ENCODE data around the gene ST3GAL3. TPM values are rescaled to one million over a fixed set of nuclear protein-coding genes. Genes with fewer than 3 reads are reported as not detected.

Gene ST3GAL3
- total RNA-seq, 1 experiment from 2014 or later = 26.0 TPM

DNA sequence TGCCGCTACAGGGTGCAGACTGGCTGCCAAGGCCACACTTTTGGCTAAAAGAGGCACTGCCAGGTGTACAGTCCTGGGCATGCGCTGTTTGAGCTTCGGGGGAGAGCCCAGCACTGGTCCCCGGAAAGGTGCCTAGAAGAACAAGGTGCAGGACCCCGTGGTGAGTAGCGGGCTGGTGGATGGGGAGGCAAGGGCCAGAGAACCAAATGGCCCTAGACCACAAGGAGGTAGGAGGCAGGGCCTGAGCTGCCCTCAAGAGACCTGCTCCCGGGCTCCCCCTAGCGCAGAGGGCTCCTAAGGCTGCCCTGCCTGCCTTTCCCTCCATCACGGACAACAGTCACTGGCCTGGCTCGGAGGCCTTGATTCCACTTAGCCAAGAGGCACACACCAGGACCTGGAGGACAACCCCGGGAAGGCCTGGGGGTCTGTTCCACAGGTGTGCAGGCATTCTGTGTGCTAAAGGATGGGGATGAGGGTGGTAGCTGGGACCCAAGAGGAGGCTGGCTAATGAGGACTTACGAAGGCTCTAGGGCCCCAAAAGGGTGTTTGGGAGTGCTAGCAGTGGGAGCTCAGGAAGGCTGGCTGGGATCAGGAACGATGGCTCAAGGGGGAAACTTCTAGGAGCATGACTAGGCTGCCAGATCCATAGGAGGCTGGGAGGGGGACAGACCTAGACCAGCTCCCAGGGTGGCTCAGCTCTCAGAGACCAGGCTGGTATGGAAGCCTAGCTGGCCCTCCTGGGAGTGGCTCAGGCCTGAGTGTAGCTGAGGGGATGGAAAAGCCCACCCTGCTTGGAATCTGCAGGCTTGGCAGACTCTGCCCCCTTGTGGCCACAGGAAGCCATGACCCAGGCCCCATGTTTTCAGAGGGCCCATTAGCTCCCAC is 227.0 kb downstream of the ST3GAL3 start:
- Histone ChIP-seq H3K27me3 (ENCODE audit: control insufficient read depth, insufficient read depth, low read length) (no peaks in the 10 kb centered on the region), H3K9me3 (ENCODE audit: control insufficient read depth, insufficient read depth, low read depth, low read length) (no peaks in the 10 kb centered on the region), H3K4me1 (ENCODE audit: control insufficient read depth, insufficient read depth, low read length) (peaks cover 16% of the 10 kb centered on the region), H3K4me3 (ENCODE audit: low read depth in 2 of 2, low read length in 2 of 2) (no peak overlapping the region), H3K27ac (ENCODE audit: low read length) (peak overlapping the region; percentile 40; the same call in 1 of the 2 replicates), H3K36me3 (ENCODE audit: control insufficient read depth, insufficient read depth, low read length) (no peaks in the 10 kb centered on the region)
- DNase-seq (ENCODE audit: low read depth, low spot score) (no peak), ATAC-seq (peak; percentile 59)
- TF ChIP-seq, protein P1, sequence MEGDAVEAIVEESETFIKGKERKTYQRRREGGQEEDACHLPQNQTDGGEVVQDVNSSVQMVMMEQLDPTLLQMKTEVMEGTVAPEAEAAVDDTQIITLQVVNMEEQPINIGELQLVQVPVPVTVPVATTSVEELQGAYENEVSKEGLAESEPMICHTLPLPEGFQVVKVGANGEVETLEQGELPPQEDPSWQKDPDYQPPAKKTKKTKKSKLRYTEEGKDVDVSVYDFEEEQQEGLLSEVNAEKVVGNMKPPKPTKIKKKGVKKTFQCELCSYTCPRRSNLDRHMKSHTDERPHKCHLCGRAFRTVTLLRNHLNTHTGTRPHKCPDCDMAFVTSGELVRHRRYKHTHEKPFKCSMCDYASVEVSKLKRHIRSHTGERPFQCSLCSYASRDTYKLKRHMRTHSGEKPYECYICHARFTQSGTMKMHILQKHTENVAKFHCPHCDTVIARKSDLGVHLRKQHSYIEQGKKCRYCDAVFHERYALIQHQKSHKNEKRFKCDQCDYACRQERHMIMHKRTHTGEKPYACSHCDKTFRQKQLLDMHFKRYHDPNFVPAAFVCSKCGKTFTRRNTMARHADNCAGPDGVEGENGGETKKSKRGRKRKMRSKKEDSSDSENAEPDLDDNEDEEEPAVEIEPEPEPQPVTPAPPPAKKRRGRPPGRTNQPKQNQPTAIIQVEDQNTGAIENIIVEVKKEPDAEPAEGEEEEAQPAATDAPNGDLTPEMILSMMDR (IDR thresholded peaks at IDR 0.05) = peak; percentile 93
- TF ChIP-seq SIN3A (IDR thresholded peaks at IDR 0.05; ENCODE audit: borderline replicate concordance, insufficient read depth, low read depth, low read length) = no peak
- intact Hi-C loops (cut with micrococcal nuclease; ENCODE audit: unreplicated experiment) (loop anchor here (2.0 to 10.0 kb wide), 2 partner anchors 172 to 410 kb away; no protein-coding TSS in a partner anchor), in situ Hi-C loops (cut with HindIII; ENCODE audit: low pct_unique_long_range_greater_than_20kb, low sequenced_read_pairs) (loop anchor here (25.0 kb wide), 1 partner anchor 172 kb away; no protein-coding TSS in a partner anchor)
- no TSS peak for BruUV-seq (replicated peaks)
- ChIA-PET POLR2A (interaction anchor here (0.6 to 0.9 kb wide), 2 partner anchors 70 to 171 kb away, joined by 3 read pairs; no protein-coding TSS in a partner anchor), CTCF (interaction anchor here (0.6 to 3.5 kb wide), 17 partner anchors 10 to 281 kb away, joined by 3 to 84 read pairs (median 3); no protein-coding TSS in a partner anchor)

DNA sequence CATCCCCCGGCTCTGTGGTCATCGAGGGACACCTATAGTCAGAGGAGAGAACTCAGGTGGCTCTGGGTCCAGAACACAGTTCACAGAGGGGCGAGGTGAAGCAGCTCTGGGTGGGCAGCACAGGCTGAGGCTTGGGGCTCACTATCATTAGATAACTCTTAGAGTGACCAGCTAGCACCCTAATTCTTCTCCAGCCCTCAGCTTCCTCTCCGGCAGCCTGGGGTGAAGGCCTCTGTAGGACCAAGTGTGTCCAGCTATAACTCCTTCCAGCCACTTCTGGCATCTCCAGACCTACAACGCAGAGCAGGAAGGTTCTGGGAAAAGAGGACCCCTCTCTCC is 227.6 kb downstream of the ST3GAL3 start:
- intact Hi-C loops (cut with micrococcal nuclease; ENCODE audit: unreplicated experiment) (loop anchor here (2.0 to 10.0 kb wide), 2 partner anchors 172 to 410 kb away; no protein-coding TSS in a partner anchor), in situ Hi-C loops (cut with HindIII; ENCODE audit: low pct_unique_long_range_greater_than_20kb, low sequenced_read_pairs) (loop anchor here (25.0 kb wide), 1 partner anchor 173 kb away; no protein-coding TSS in a partner anchor)
- H3K27ac ChIP-seq (ENCODE audit: low read length) = no peak overlapping the region
- DNase-seq (ENCODE audit: low read depth, low spot score) = no peak
- peaks cover 10% of the 10 kb centered on the region for H3K4me1 ChIP-seq (ENCODE audit: control insufficient read depth, insufficient read depth, low read length)
- no peak for TF ChIP-seq TCF7L2 (IDR thresholded peaks at IDR 0.05; ENCODE audit: low read depth, low read length)
- TF ChIP-seq SIN3A (IDR thresholded peaks at IDR 0.05; ENCODE audit: borderline replicate concordance, insufficient read depth, low read depth, low read length) = no peak
- TF ChIP-seq, protein P2, sequence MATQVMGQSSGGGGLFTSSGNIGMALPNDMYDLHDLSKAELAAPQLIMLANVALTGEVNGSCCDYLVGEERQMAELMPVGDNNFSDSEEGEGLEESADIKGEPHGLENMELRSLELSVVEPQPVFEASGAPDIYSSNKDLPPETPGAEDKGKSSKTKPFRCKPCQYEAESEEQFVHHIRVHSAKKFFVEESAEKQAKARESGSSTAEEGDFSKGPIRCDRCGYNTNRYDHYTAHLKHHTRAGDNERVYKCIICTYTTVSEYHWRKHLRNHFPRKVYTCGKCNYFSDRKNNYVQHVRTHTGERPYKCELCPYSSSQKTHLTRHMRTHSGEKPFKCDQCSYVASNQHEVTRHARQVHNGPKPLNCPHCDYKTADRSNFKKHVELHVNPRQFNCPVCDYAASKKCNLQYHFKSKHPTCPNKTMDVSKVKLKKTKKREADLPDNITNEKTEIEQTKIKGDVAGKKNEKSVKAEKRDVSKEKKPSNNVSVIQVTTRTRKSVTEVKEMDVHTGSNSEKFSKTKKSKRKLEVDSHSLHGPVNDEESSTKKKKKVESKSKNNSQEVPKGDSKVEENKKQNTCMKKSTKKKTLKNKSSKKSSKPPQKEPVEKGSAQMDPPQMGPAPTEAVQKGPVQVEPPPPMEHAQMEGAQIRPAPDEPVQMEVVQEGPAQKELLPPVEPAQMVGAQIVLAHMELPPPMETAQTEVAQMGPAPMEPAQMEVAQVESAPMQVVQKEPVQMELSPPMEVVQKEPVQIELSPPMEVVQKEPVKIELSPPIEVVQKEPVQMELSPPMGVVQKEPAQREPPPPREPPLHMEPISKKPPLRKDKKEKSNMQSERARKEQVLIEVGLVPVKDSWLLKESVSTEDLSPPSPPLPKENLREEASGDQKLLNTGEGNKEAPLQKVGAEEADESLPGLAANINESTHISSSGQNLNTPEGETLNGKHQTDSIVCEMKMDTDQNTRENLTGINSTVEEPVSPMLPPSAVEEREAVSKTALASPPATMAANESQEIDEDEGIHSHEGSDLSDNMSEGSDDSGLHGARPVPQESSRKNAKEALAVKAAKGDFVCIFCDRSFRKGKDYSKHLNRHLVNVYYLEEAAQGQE (IDR thresholded peaks at IDR 0.05; ENCODE audit: insufficient read depth in 1 of 2, low read depth in 2 of 2, low read length in 1 of 2) = no peak
- TF ChIP-seq POLR2AphosphoS5 (IDR thresholded peaks at IDR 0.05; ENCODE audit: low read depth, low read length) = no peak
- TF ChIP-seq, protein P1 (IDR thresholded peaks at IDR 0.05) = peak; percentile 53
- no peaks in the 10 kb centered on the region for H3K27me3 ChIP-seq (ENCODE audit: control insufficient read depth, insufficient read depth, low read length)
- no peak for ATAC-seq
- H3K9me3 ChIP-seq (ENCODE audit: control insufficient read depth, insufficient read depth, low read depth, low read length) = no peaks in the 10 kb centered on the region
- no TSS peak for BruUV-seq (replicated peaks)
- H3K4me3 ChIP-seq (ENCODE audit: low read depth in 2 of 2, low read length in 2 of 2) = no peak overlapping the region
- POLR2A ChIA-PET = interaction anchor here (0.6 to 0.9 kb wide), 2 partner anchors 171 to 261 kb away, joined by 3 read pairs; no protein-coding TSS in a partner anchor
- CTCF ChIA-PET = interaction anchor here (0.6 to 3.5 kb wide), 17 partner anchors 10 to 281 kb away, joined by 3 to 84 read pairs (median 3); no protein-coding TSS in a partner anchor
- no peaks in the 10 kb centered on the region for H3K36me3 ChIP-seq (ENCODE audit: control insufficient read depth, insufficient read depth, low read length)
